Heart left ventricle (tissue), 16 donors: ENCODE data around the gene NETO2. TPM values are rescaled to one million over a fixed set of nuclear protein-coding genes. Genes with fewer than 3 reads are reported as not detected.
"Not testable (repeated sequence)": the region's sequence is repeated elsewhere in the genome, so short reads cannot be mapped to it uniquely, and the experiment has no call there.

ENCODE experiments used
- ATAC-seq, 4 donors: fragments of 200-7000 bp; cut with Tn5 transposase; one replicate each; pipeline ENCODE4 v1.9.1; 2020 to 2022; ENCODE audit warnings: moderate library complexity in 4 of 4, mild to moderate bottlenecking in 3 of 4, moderate number of reproducible peaks in 1 of 4
- DNase-seq, 5 donors: peaks; one replicate each; pipeline ENCODE4 v3.0.0-alpha.2; 2020
- H3K27ac ChIP-seq, 12 donors: fragments of 200-600 bp; sonication (generic) in 4 of 12; one replicate each; pipeline versions ENCODE4 v1.5.0 to v1.8.0; 2016 to 2022; ENCODE audit warnings: mild to moderate bottlenecking in 2 of 12
- H3K27me3 ChIP-seq, 9 donors: fragments of 200-600 bp; sonication (generic) in 2 of 9; one replicate each; pipeline versions ENCODE4 v1.5.1 to v1.8.0; 2016 to 2022; ENCODE audit warnings: mild to moderate bottlenecking in 3 of 9
- H3K36me3 ChIP-seq, 9 donors: fragments of 200-600 bp; sonication (generic) in 2 of 9; one replicate each; pipeline versions ENCODE4 v1.5.0 to v1.8.0; 2018 to 2022; ENCODE audit warnings: mild to moderate bottlenecking in 2 of 9
- H3K4me1 ChIP-seq, 12 donors: fragments of 200-600 bp; sonication (generic) in 4 of 12; one replicate each; pipeline versions ENCODE4 v1.5.0 to v1.8.0; 2016 to 2022; ENCODE audit warnings: mild to moderate bottlenecking in 3 of 12
- H3K4me3 ChIP-seq, 12 donors: fragments of 200-600 bp; sonication (generic) in 4 of 12; one replicate each; pipeline versions ENCODE4 v1.5.0 to v1.8.0; 2017 to 2022; ENCODE audit warnings: mild to moderate bottlenecking in 9 of 12, moderate library complexity in 4 of 12
- H3K9me3 ChIP-seq, 12 donors: fragments of 200-600 bp; sonication (generic) in 4 of 12; one replicate each; pipeline versions ENCODE4 v1.5.0 to v1.8.0; 2016 to 2022; ENCODE audit warnings: mild to moderate bottlenecking in 1 of 12
- POLR2A ChIP-seq, 2 donors: fragments of 450-650 bp; IDR thresholded peaks; one replicate each; pipeline ENCODE4 v1.6.1; 2017; ENCODE audit warnings: antibody characterized with exemption in 2 of 2, mild to moderate bottlenecking in 2 of 2, moderate library complexity in 2 of 2
- WGBS, 4 donors: extraction: QIAGEN DNeasy Blood & Tissue Kit in 2 of 4; methylation state at CpG; one replicate each; pipeline versions ENCODE4 v1.1.5 to v1.1.7; 2013 to 2018; 5-methylcytosine and 5-hydroxymethylcytosine counted together
- intact Hi-C, 10 donors: fragments of 100-400 bp; cut with DNase I; formaldehyde crosslinking; loops; one replicate each; pipeline versions ENCODE4 v1.11.1 to v1.14.2; 2022
- polyA plus RNA-seq, 2 donors: library from polyadenylated mRNA; stranded (reverse); fragments of 200-250 nt; gene quantifications; one replicate each; pipeline ENCODE4 v1.2.3, GENCODE V29; 2013
- total RNA-seq, 9 donors: library from RNA; depleted of rRNA in 2 of 9; stranded (reverse); fragments of >200 nt in 2 of 9; fragmentation: NEBNext Ultra II Directional in 3 of 9; extraction: Animal tissue kit (Norgen Biotek cat#: 25700) in 3 of 9; gene quantifications; one replicate each; pipeline versions ENCODE4 v1.1.0 to v1.2.4, GENCODE V29; 2016 to 2023
- TF ChIP-seq, protein P1 (sequence below), 12 donors: fragments of 200-600 bp; sonication (generic) in 4 of 12; IDR thresholded peaks; one replicate each; pipeline versions ENCODE4 v1.5.0 to v1.8.0; 2018 to 2022; ENCODE audit warnings: antibody characterized with exemption in 12 of 12, mild to moderate bottlenecking in 5 of 12
- donor health status: ischemic (EF 13 %, LVEDD 7.1; RV severe dilation, severe dysfunction).
- donor health status: healthy with polysubstance abuse.
- donor health status: DM: no; HTN: yes; CAD: no.
- donor health status: DM: no; HTN: no; CAD: no.
- donor health status: ischemic (EF 25% LVEDD 6.9; RV normal size, moderate dysfunction).
- donor health status: ischemic (EF 25% LVEDD 5.7; RV mildly dilated, moderate dysfunction).
- donor health status: healthy.
- donor health status: DM: yes; HTN: yes; CAD: no.
- donor health status: ischemic (EF 35%, LVEDD 5.7; RV mildly dilated, moderate dysfunction).
- donor health status: nonischemic (EF 11% LVEDD 7.7; RV severe dilation, severe dysfunction).
- donor health status: DM: yes; HTN: yes; CAD: no.
- donor health status: PGD.
- donor health status: ischemic (EF 29% LVEDD 5.4; RV normal size, mild dysfunction).
- donor health status: nonischemic (EF 23%, LVEDD 6.1; RV moderate dilation, normal function).

Gene NETO2
- total and polyA plus RNA-seq, 11 donors, result 1.0 to 7.8 (median 2.3) TPM

DNA sequence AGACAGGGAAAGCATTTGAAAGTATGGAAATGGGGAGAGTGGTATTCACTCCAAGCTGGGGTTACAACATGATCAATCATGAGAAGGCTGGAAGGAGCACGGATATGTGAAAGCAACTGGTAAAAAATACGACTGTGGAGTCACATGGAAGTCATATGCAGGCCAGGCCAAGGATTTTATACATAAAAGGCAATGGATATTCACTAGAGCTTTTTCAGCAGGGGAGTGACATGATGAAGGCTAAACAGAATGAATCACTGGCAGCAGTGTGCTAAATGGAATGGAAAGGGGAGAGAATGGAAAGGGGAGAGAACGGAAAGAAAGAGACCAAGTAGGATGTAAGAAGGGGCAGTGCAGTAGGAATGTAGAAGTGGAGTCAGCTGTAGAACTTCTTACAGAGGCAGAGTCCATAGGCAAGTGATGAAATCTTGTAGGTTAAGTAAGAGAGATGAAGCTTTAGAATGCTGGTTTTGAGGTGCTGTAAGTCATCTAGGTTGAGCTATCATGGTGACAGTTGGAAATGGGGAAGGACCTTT is 13.0 kb upstream of the NETO2 start:
- ATAC-seq, result no peak

DNA sequence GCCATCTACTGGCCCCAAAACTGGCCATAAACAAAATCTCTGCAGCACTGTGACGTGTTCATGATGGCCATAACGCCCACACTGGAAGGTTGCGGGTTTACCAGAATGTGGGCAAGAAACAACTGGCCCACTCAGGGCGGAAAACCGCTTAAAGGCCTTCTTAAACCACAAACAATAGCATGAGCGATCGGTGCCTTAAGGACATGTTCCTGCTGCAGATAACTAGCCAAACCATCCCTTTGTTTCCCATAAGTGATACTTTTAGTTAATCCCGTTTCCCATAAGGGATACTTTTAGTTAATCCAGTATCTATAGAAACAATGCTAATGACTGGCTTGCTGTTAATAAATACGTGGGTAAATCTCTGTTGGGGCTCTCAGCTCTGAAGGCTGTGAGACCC is 8.8 kb upstream of the NETO2 start:
- H3K36me3 ChIP-seq, result peaks cover 0 to 45% (median 29%) of the 10 kb centered on the region in 9 donors

More for the DNA sequence above, 13.0 kb upstream of the NETO2 start:
- DNase-seq, result no peak
- Histone ChIP-seq H3K27ac (no peak overlapping the region), H3K4me1 (no peaks in the 10 kb centered on the region), H3K36me3 (peaks cover 0 to 81% (median 57%) of the 10 kb centered on the region in 9 donors), H3K4me3 (no peak overlapping the region), H3K9me3 (peaks cover 0 to 10% (median 0%) of the 10 kb centered on the region in 12 donors), H3K27me3 (no peaks in the 10 kb centered on the region)
- 94 to 97% (median 95%) methylated on average over 3 of the region's 3 CpGs for WGBS, 4 donors
- no peak for TF ChIP-seq POLR2A (IDR thresholded peaks at IDR 0.05)
- TF ChIP-seq, protein P1, sequence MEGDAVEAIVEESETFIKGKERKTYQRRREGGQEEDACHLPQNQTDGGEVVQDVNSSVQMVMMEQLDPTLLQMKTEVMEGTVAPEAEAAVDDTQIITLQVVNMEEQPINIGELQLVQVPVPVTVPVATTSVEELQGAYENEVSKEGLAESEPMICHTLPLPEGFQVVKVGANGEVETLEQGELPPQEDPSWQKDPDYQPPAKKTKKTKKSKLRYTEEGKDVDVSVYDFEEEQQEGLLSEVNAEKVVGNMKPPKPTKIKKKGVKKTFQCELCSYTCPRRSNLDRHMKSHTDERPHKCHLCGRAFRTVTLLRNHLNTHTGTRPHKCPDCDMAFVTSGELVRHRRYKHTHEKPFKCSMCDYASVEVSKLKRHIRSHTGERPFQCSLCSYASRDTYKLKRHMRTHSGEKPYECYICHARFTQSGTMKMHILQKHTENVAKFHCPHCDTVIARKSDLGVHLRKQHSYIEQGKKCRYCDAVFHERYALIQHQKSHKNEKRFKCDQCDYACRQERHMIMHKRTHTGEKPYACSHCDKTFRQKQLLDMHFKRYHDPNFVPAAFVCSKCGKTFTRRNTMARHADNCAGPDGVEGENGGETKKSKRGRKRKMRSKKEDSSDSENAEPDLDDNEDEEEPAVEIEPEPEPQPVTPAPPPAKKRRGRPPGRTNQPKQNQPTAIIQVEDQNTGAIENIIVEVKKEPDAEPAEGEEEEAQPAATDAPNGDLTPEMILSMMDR (IDR thresholded peaks at IDR 0.05), result no peak
- intact Hi-C loops, result no loop called here

DNA sequence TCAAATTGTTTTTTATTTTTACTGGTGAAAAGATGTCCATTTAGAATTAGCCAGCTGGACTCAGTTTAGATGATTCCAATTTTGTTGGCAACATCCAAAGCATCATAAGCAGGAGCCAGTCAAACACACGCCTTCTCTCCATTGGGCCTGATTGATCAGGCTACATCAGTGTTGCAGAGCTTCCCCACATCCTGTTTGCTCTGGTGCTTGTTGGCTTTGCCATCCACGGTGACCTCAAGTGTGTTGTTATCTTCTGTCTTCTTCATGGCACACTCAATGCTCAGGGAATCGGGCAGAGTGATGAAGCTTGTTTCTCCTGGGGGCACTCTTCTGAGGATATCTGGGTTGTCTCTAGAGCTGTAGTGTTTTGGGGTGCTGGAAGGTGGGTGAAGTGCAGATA is 6.3 kb upstream of the NETO2 start:
- Histone ChIP-seq H3K9me3 (peaks cover 0 to 10% (median 0%) of the 10 kb centered on the region in 12 donors), H3K27me3 (peaks cover 0 to 2% (median 0%) of the 10 kb centered on the region in 9 donors), H3K27ac (no peak overlapping the region), H3K4me3 (no peak overlapping the region), H3K4me1 (no peaks in the 10 kb centered on the region), H3K36me3 (peaks cover 0 to 24% (median 12%) of the 10 kb centered on the region in 9 donors)
- WGBS, 4 donors, result 94 to 97% (median 96%) methylated on average over 3 of the region's 3 CpGs
- DNase-seq (no peak), ATAC-seq (no peak)
- intact Hi-C loops, result no loop called here
- TF ChIP-seq, protein P1 (IDR thresholded peaks at IDR 0.05), result no peak
- no peak for TF ChIP-seq POLR2A (IDR thresholded peaks at IDR 0.05)

More for the DNA sequence above, 8.8 kb upstream of the NETO2 start:
- H3K27me3 ChIP-seq, intact Hi-C loops, H3K4me3 ChIP-seq, H3K4me1 ChIP-seq, H3K27ac ChIP-seq, H3K9me3 ChIP-seq, DNase-seq, ATAC-seq: not testable (repeated sequence)
- 97 to 99% (median 98%) methylated on average over 9 of the region's 9 CpGs for whole genome bisulfite sequencing, 4 donors

DNA sequence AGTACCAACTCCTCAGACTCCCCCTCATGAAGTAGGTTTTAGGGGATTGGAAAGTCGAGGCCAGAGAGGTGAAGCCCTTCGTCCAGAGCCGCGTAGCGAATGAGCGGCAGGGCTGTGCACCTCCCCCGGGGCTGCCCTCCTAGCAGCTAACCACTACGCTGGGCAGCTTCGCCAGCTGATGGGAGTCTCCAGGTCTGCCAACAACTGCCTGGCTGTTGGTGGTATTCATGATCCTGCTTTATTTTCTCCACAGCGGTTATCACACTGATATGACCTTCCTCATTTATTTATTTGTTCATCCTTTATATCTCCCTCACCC is 773 bp upstream of the NETO2 start:
- Histone ChIP-seq H3K36me3 (no peaks in the 10 kb centered on the region), H3K27me3 (peaks cover 0 to 4% (median 0%) of the 10 kb centered on the region in 9 donors), H3K9me3 (no peaks in the 10 kb centered on the region), H3K4me3 (peak overlapping the region; percentile 30 to 74 (median 60)), H3K27ac (peak overlapping the region in 3 of 12 donors; percentile 59 to 75 (median 72)), H3K4me1 (peaks cover 0 to 27% (median 3%) of the 10 kb centered on the region in 12 donors)
- 10 to 18% (median 12%) methylated on average over 9 to 10 of the region's 10 CpGs for WGBS, 4 donors
- DNase-seq, result no peak
- peak in 3 of 4 donors; percentile 10 to 31 (median 27) for ATAC-seq
- intact Hi-C loops, result loop anchor here in 9 of 10 donors (5.0 to 10.0 kb wide), 10 partner anchors 102 to 1470 kb away; partner anchors contain the start of genes ABCC12 (in 4 of the 9), DNAJA2 (in 1 of the 9), ITFG1 (in 1 of the 9) and N4BP1 (in 1 of the 9)
- TF ChIP-seq POLR2A (IDR thresholded peaks at IDR 0.05), result no peak
- TF ChIP-seq, protein P1 (IDR thresholded peaks at IDR 0.05), result no peak
